Panc1 (cell line): ENCODE results near the gene RAB11FIP5. TPM values are rescaled to one million over a fixed set of nuclear protein-coding genes. Genes with fewer than 3 reads are reported as not detected.

ENCODE experiments used
- ATAC-seq: fragments of 200-7000 bp; cut with Tn5 transposase; 2 replicates; pipeline ENCODE4 v1.9.1; 2020; ENCODE audit warnings: mild to moderate bottlenecking, moderate library complexity
- BruUV-seq: library from RNA; stranded (reverse); fragments of 400-500 nt; replicated peaks from 2 replicates; lab custom pipeline; 2021; lab: Mats Ljungman, UMichigan
- CTCF ChIA-PET: fragments of 300-600 bp; sonication (Branson Sonifier 250); formaldehyde crosslinking; loops from one replicate; lab custom pipeline; 2022; ENCODE audit warnings: antibody characterized with exemption; lab: Charles Lee
- POLR2A ChIA-PET: fragments of 300-600 bp; sonication (Branson Sonifier 250); formaldehyde crosslinking; loops from one replicate; lab custom pipeline; 2022; ENCODE audit warnings: antibody characterized with exemption; lab: Charles Lee
- DNase-seq: peaks from one replicate; pipeline ENCODE4 v3.0.0-alpha.2; 2010; ENCODE audit warnings: low read depth, low spot score
- H3K27ac ChIP-seq: 2 replicates; pipeline ENCODE4 v1.5.1; 2011; ENCODE audit warnings: mild to moderate bottlenecking, low read length, inconsistent platforms
- H3K27me3 ChIP-seq: fragments of 200-500 bp; sonication (Bioruptor generic); 2 replicates; pipeline ENCODE4 v1.6.0; 2014; ENCODE audit warnings: low read length, inconsistent platforms; ENCODE audit not compliant: control insufficient read depth, insufficient read depth
- H3K36me3 ChIP-seq: fragments of 200-500 bp; sonication (Bioruptor generic); 2 replicates; pipeline ENCODE4 v1.5.1; 2014; ENCODE audit warnings: inconsistent platforms, mild to moderate bottlenecking, low read length, moderate library complexity; ENCODE audit not compliant: control insufficient read depth, insufficient read depth
- H3K4me1 ChIP-seq: 2 replicates; pipeline ENCODE4 v1.5.1; 2011; ENCODE audit warnings: inconsistent platforms, mild to moderate bottlenecking, low read length, moderate library complexity; ENCODE audit not compliant: control insufficient read depth, insufficient read depth
- H3K4me3 ChIP-seq, 2 experiments: 2 replicates each; pipeline ENCODE4 v1.5.1; 2011 to 2012; ENCODE audit warnings: low read depth in 2 of 2, low read length in 2 of 2, mild to moderate bottlenecking in 2 of 2, inconsistent platforms in 1 of 2, moderate library complexity in 1 of 2
- H3K9me3 ChIP-seq: fragments of 200-500 bp; sonication (Bioruptor generic); 2 replicates; pipeline ENCODE4 v1.5.1; 2014; ENCODE audit warnings: low read depth, mild to moderate bottlenecking, inconsistent platforms, low read length, moderate library complexity; ENCODE audit not compliant: control insufficient read depth, insufficient read depth
- CTCF ChIP-seq: fragments of 450-650 bp; IDR thresholded peaks from 2 replicates; pipeline ENCODE4 v1.5.1; 2017; ENCODE audit warnings: mild to moderate bottlenecking
- POLR2AphosphoS5 ChIP-seq: IDR thresholded peaks from 2 replicates; pipeline ENCODE4 v1.6.1; 2012; ENCODE audit warnings: mild to moderate bottlenecking, low read depth, low read length, moderate library complexity
- REST ChIP-seq, 2 experiments: IDR thresholded peaks; 2 replicates each; pipeline ENCODE4 v1.6.1; 2011 to 2012; ENCODE audit warnings: low read depth in 2 of 2, control low read depth in 1 of 2, low read length in 1 of 2, mild to moderate bottlenecking in 1 of 2, moderate library complexity in 1 of 2; ENCODE audit not compliant: insufficient read depth in 1 of 2
- SIN3A ChIP-seq: IDR thresholded peaks from 2 replicates; pipeline ENCODE4 v1.6.1; 2012; ENCODE audit warnings: low read depth, mild to moderate bottlenecking, low read length, moderate library complexity, borderline replicate concordance; ENCODE audit not compliant: insufficient read depth
- TCF7L2 ChIP-seq: IDR thresholded peaks from 2 replicates; pipeline ENCODE4 v1.6.1; 2011; ENCODE audit warnings: mild to moderate bottlenecking, low read depth, low read length, inconsistent platforms
- in situ Hi-C: cut with HindIII; loops from 2 replicates; pipeline ENCODE4 v1.10.0; 2016; ENCODE audit warnings: low sequenced_read_pairs, low pct_unique_long_range_greater_than_20kb
- intact Hi-C: fragments of 100-400 bp; cut with micrococcal nuclease; formaldehyde crosslinking; loops from one replicate; pipeline ENCODE4 v1.10.0; 2022; ENCODE audit not compliant: unreplicated experiment
- total RNA-seq: library from RNA; stranded (reverse); gene quantifications from one replicate; pipeline ENCODE4 v1.2.1, GENCODE V29; 2021; ENCODE audit not compliant: unreplicated experiment

Gene RAB11FIP5
- total RNA-seq, 1 experiment from 2014 or later: 27.3 TPM

- no peaks in the 10 kb centered on the region for H3K27me3 ChIP-seq
- no peak for ATAC-seq
- no peak for TF ChIP-seq POLR2AphosphoS5
- TF ChIP-seq REST (IDR thresholded peaks at IDR 0.05; ENCODE audit: insufficient read depth in 1 of 2, low read depth in 2 of 2, low read length in 1 of 2): no peak
- TF ChIP-seq TCF7L2: no peak
- TF ChIP-seq CTCF: no peak
- no peak for TF ChIP-seq SIN3A
- no peaks in the 10 kb centered on the region for H3K4me1 ChIP-seq
- no TSS peak for BruUV-seq
- no peaks in the 10 kb centered on the region for H3K9me3 ChIP-seq
- POLR2A ChIA-PET: no interaction called here
- no peak for DNase-seq
- no peaks in the 10 kb centered on the region for H3K36me3 ChIP-seq
- CTCF ChIA-PET: interaction anchor here (0.6 kb wide), 1 partner anchor 94 kb away, joined by 4 read pairs; no protein-coding TSS in a partner anchor
- H3K4me3 ChIP-seq: no peak overlapping the region
- in situ Hi-C loops (no loop called here), intact Hi-C loops (no loop called here)
- no peak overlapping the region for H3K27ac ChIP-seq
Observed at GRCh38 chr2:73088703-73089102, 24.0 kb downstream of the RAB11FIP5 start.

GRCh38 chr2:73088211-73088610 lies 24.5 kb downstream of the RAB11FIP5 start:
- no peaks in the 10 kb centered on the region for H3K9me3 ChIP-seq
- POLR2A ChIA-PET: no interaction called here
- DNase-seq: no peak
- BruUV-seq: no TSS peak
- H3K27ac ChIP-seq: no peak overlapping the region
- H3K27me3 ChIP-seq: no peaks in the 10 kb centered on the region
- no peaks in the 10 kb centered on the region for H3K36me3 ChIP-seq
- intact Hi-C loops: no loop called here
- no peak overlapping the region for H3K4me3 ChIP-seq
- no peaks in the 10 kb centered on the region for H3K4me1 ChIP-seq
- CTCF ChIA-PET: interaction anchor here (0.6 to 1.2 kb wide), 2 partner anchors 89 to 94 kb away, joined by 3 to 4 read pairs; no protein-coding TSS in a partner anchor
- no peak for ATAC-seq
- TF ChIP-seq POLR2AphosphoS5 (no peak), REST (IDR thresholded peaks at IDR 0.05; ENCODE audit: insufficient read depth in 1 of 2, low read depth in 2 of 2, low read length in 1 of 2) (no peak), SIN3A (no peak), TCF7L2 (no peak), CTCF (no peak)
- in situ Hi-C loops: no loop called here
